Measurements from ENCODE around the gene TSPOAP1.

Gene TSPOAP1

DNA sequence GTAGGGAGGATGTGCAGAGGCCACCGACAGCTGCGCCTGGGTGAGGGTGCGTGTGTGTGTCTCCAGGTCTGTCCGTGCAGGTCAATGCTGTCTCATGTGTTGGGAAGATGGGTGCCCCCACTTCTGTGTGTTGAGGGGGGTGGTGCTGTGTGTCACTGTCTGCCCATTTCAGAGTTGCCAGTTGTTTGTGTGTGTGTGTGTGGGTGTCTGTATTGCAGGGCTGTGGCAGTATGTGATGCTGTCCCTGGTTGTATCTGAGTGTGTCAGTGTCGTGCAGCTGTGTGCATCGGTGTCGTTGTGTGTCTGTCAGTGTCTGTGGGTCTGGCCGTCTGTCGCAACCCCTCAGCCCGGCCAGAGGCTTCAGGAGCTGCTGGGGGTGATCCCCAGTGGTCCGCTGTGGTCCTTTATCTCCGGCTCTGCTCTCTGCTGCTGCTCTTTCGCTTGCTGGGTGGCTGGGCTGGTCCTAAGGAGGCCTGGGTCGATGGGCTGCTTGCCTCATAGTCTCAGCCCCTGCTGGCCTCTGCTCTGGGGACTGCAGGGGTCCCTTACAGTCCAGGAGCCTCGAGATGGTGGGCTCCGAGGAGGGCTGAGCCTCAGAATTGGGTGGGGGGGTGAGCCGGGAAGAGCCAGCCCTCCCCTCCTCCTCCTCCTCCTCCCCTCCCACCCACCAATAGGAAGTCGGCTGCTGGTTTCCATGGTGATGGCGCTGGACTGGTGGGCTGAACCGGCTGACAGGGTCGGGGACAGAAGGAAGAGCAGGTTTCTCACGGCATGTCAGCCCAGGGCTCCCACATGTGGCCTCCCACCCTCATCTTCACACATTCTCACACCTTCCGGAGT, at the start of gene TSPOAP1:
Gene TSPOAP1 (minus strand): TSS at position 601 of the 840 bp plus-strand sequence. CDS start 875 bp downstream, outside the sequence.
- peak; percentile 73 to 77 for DNase-seq

- DNase-seq, result no peak
Measured at GRCh38 chr17:58377661-58378060, 49.1 kb upstream of the TSPOAP1 start.

GRCh38 chr17:58377093-58377601, 48.6 kb upstream of the TSPOAP1 start:
- no peak for DNase-seq

GRCh38 chr17:58376472-58377000, 47.9 kb upstream of the TSPOAP1 start:
- DNase-seq, result no peak

GRCh38 chr17:58375811-58376210, 47.2 kb upstream of the TSPOAP1 start:
- DNase-seq, result no peak

GRCh38 chr17:58375256-58375655, 46.7 kb upstream of the TSPOAP1 start:
- DNase-seq, result no peak

- DNase-seq, result no peak
Measured at GRCh38 chr17:58373923-58374322, 45.3 kb upstream of the TSPOAP1 start.

DNA sequence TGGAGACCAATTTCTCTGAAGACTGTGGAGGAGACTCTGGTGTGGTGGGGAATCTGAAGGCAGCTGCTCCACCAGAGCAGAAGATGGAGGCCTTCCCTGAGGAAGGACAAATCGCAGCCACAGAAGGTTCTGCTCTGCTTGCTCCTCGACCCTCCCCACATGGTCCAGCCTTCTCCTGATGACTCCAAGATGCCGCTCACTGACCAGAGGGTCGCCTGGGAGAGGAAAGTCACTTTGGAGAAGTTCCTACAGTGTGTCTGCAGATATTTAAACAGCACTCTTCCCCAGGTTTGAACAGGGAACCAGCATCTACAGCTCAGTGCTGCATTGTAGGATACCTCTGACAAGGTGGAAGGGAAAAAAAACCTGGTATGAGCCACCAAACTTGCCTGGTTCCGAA, 44.4 kb upstream of the TSPOAP1 start:
- no peak for DNase-seq

DNA sequence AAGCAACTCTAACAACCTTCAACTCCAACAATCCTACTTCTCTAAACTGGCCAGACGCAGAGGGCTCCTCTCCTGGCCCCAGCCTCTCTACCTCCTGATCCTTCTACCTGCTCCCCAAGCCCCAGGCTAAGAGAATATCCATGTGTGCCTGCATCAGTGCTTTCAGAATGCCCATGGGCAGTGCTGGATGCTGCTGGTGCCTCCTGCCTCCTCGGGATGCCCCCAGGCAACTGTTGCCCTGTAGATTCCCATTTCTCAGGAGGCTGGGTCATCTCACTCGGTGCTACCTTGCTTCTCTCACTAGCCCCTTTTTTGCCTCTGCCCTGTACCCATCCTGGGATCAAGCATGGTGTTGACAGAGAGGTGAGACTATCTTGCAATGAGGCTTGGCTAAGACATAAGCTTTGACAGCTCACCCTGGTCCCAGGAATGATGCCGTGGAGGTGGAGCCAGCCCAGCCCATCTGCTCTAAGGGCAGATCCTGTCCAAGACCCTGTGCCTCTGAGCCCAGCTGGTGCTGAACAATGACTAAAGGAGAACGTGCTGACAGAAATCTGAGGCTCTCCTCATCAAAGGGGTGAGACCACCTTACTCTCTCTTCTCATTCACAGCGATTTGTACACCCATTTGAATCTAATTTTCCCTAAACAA, 42.8 kb upstream of the TSPOAP1 start:
- no peak for DNase-seq

- DNase-seq, result no peak
Measured at GRCh38 chr17:58370716-58371115, 42.1 kb upstream of the TSPOAP1 start.

DNA sequence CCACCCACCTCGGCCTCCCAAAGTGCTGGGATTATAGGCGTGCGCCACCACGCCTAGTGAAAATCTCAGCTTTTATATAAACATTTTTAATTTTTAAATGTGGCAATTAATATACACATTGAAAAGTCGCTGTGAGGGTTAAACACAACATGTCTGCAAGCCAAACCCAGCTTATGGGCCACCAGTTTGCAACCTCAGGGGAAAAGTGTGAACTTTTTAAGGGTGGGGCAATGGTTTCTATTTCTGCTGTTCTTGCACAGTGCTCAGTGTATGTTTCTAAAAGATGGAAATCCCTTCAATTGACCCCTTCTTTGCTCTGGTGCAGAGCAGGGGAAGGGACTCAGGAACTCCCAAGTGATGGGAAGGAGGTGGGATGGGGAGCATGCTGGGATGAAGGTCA, 41.7 kb upstream of the TSPOAP1 start:
- DNase-seq, result no peak

- no peak for DNase-seq
Measured at GRCh38 chr17:58369214-58370031, 40.8 kb upstream of the TSPOAP1 start.

DNA sequence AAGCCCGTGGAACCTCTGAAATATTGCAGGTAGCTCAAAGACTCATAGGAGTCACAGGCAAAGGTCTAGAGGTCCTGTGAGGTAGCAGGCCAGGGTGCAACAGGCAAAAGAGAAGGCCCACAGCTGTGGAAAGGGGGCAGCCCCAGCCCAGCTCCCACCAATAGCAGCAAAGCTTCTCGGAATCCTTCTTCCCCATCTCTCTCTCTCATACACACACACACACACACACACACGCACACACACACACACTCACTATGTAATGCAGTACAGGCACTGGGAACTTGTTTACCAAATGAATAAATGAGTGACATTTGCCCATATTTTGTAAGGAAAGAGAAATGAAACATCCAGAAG, 40.2 kb upstream of the TSPOAP1 start:
- no peak for DNase-seq

DNA sequence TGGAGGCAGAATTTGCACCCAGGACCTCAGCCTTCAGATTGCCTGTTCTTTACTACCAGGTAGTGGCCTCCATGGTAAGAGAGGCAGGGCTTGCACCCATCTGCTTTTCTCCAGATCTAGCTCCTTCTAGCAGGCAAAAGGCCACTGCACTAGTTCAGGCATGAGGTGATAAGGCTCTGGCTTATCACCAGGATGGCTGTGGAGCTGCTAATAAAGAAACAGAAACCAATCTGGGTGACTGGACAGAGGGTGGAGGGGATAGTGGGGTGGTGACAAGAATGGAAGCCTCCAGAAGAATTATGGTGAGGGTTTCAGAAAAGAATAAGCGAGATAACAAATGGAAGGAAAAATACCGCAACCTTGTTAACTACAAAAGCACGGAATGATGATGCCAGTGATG, 38.9 kb upstream of the TSPOAP1 start:
- DNase-seq, result no peak

GRCh38 chr17:58365980-58366595, 37.5 kb upstream of the TSPOAP1 start:
- DNase-seq, result no peak

- DNase-seq, result no peak
Measured at GRCh38 chr17:58365185-58365979, 36.8 kb upstream of the TSPOAP1 start.

DNA sequence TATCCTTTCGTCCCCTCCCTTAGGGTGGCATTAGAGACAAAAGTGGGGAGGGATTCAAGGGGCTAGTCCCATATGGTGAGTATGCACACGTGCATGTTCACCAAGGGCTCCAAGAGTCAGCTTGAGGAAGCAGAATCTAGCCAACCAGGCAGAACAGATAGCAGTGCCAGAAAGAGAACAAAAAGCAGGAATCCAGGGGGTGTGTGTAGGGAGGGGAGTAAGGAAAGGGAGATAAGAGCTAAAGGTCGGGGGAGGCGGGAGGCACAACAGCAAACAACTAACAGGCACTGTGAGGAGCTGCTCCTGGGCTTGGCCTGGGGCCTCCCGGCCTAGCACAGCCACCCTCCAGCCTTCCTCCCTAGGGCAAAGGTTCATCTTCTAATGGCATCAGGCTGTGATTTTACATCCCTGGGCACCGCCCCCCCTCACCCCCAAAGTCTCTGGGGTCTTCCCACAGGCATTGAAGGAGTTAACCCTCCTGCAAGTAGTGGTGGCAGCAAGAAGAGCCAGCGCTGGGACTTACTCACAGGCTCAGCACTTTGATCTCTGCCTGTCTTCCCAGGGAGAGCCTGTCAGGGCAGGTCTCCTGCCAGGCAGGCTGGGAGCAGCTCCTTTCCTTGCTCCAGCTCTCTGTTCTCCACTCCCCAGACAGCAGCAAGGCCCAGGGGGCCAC, 35.8 kb upstream of the TSPOAP1 start:
- DNase-seq, result no peak

GRCh38 chr17:58363457-58364185, 35.0 kb upstream of the TSPOAP1 start:
- no peak for DNase-seq

DNA sequence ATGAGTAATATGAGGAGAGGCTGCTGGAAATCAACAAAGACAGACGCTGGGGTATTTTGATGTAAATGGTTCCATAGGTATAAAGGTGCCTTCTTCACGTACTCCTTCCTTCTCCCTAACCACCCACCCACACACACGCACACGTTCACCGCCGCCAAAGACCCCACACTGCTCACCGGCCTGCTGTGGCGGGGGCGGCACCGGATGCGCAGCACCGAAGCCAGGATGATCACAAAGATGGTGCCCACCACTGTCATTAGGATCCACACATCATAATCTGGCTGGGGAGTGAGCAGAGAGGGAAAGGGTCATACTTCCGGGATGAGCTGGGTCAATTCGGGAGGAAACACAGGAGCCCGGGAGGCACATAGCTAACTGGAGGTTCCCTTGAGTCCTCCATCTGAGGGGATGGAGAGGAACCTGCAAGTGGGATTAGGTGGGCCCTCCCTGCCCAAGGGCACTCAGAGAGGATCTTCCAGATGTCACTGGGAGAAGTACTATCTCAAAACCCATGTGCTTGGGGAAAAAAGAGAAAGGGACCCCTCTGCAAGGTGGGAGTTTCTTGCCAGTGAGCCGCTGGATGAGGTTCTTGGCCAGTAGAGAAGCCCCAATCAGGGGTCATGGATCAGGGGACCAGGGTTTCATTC, 33.9 kb upstream of the TSPOAP1 start:
- DNase-seq, result no peak

Measured in activated CD4-positive, alpha-beta T cell treated with anti-CD3 and anti-CD28 coated beads, Interleukin-2, amount 50 U/mL, for 4 hours (primary cell).